GM19239 (cell line): ENCODE data around the gene CNTN4.
"Not testable (repeated sequence)": the region's sequence is repeated elsewhere in the genome, so short reads cannot be mapped to it uniquely, and the experiment has no call there.

Source experiments
- DNase-seq: peaks from one replicate; pipeline ENCODE4 v3.0.0; 2011; ENCODE audit warnings: low spot score; ENCODE audit not compliant: insufficient read length
- FAIRE-seq: peaks from 2 replicates; lab custom pipeline; 2011; peaks lifted over from hg19 to GRCh38; lab: Jason Lieb, UNC

Gene CNTN4

GRCh38 chr3:2873986-2874385, 775.3 kb downstream of the CNTN4 start:
- DNase-seq (no peak), FAIRE-seq (no peak)

GRCh38 chr3:2875699-2876098, 777.0 kb downstream of the CNTN4 start:
- FAIRE-seq (no peak), DNase-seq (no peak)

GRCh38 chr3:2876362-2876761, 777.7 kb downstream of the CNTN4 start:
- DNase-seq (no peak), FAIRE-seq (no peak)

GRCh38 chr3:2879023-2879422, 780.4 kb downstream of the CNTN4 start:
- no peak for FAIRE-seq

DNA sequence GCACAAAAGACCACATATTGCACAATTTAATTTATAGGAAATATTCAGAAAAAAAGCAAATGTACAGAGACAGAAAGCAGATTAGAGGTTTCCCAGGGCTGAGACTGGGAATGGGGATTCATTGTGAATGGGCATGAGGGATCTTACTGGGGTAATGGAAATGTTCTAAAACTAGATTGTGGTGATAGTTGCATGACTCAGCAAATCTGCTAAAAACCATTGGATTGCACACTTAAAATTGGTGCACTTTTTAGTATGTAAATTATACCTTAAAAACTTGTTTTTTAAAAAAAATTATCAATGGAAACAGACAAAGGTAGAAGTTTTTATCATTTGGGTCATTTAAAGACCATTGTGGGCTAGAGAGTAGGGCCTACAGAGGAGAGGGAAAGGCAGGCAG, 780.9 kb downstream of the CNTN4 start:
- DNase-seq = no peak
- FAIRE-seq = no peak

More at GRCh38 chr3:2879023-2879422, 780.4 kb downstream of the CNTN4 start:
- no peak for DNase-seq

- DNase-seq (no peak), FAIRE-seq (no peak)
These were observed 781.6 kb downstream of the CNTN4 start for GRCh38 chr3:2880218-2880756.

GRCh38 chr3:2883283-2883682, 784.6 kb downstream of the CNTN4 start:
- no peak for DNase-seq
- FAIRE-seq = no peak

DNA sequence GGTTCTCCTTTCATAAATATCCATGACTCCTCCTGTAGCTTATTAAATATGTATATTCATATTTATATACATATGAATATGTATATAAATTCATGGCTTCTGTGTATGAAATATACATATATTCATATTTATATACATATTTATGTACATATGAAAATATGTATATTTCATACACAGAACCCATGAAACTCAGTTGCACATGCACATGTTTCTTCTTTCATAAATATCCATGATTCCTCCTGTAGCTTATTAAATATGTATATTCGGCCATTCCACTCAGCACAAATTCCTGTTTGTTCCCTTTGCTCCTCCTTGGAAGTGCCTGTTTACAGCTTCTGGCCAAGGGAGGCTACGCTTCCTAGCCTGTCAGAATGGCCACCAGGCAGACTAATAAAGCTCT, 789.9 kb downstream of the CNTN4 start:
- no peak for FAIRE-seq

DNA sequence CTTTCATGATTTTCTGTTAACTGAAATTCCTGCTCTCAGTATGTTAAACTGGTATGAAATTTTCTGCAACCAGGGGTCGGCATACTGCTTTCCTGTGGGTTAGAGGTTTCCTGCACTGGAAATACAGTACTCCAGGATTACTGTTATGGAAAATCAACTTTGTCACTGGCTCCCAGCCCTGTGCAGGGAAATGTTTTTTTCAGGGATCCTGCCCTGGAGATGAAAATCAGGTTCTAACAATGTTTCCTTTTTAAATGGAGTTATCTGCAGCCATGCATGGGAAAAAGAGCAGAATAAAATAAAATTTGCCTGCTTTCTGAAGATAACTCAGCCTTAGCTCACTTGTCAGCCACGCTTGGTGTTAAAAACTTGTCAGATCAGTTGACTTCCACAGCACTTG, 791.1 kb downstream of the CNTN4 start:
- FAIRE-seq (no peak), DNase-seq (no peak)

More for the DNA sequence above, 789.9 kb downstream of the CNTN4 start:
- no peak for DNase-seq

DNA sequence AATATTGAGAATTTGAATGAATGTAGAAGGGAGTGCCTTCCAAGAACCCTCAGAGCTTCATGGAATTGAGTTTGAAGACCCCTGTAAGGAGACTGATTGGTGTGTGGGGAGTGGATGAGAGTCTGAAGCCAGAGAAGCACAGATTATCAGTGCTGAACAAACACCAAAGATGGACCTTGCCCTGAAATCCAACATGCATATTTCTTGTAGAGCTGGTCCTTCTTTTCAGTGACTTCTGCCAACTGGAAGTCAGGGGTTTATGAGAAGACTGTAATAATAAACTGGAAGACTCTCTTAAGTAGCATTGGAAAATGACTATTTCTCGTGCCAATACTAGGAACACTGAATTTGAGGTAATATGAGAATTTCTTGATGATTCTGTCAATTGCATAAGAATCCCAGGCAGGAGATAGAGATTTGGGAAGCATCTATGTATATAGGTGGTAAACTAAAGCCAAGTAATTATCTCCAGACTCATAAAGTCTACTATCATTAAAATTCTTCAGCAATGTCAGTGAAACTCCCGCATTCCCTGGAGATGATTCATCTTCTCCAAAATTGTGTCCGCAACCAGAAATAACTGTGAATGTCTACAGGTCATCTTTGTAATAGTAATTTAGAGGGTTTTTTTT, 797.8 kb downstream of the CNTN4 start:
- no peak for FAIRE-seq
- DNase-seq = no peak

GRCh38 chr3:2897821-2898220, 799.2 kb downstream of the CNTN4 start:
- no peak for DNase-seq
- FAIRE-seq = no peak

DNA sequence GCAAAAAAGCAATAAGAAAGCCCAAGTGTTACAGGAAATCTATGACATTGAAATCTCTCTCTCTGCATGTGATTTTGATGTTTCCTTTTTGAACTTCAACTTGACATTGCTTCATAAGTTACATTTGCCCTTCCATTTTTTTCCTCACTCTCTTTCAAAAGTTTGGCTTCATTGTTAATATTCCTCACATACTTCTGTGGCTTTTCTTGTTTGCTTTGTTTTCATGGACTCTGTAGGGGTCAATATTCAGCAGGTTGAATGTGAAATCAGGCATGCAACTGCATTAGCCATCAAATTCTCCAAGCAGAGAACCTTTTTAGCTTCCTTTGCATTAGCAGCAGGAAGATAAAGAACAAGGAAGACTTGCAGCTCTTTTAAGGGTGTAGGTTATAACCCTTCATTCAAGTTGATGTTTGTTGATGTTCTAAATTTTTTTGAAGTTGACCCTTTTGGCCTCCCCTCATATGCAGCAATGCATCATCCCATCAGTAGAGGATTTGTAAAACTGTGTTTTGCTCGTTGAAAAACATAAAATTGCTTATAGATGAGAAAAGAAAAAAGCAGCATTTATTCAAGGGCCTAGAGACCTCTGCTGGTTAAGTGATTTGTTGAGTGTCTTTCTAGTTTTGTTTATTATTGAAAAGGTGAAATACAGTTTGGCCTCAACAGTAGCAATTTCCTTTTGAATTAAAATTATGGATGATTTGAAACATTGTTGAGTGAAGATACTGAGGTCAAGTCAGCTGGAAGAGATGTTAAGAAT, 800.1 kb downstream of the CNTN4 start:
- FAIRE-seq (no peak), DNase-seq (no peak)

GRCh38 chr3:2904054-2904453, 805.4 kb downstream of the CNTN4 start:
- no peak for FAIRE-seq
- no peak for DNase-seq

- no peak for FAIRE-seq
- DNase-seq = no peak
These were observed 810.2 kb downstream of the CNTN4 start for GRCh38 chr3:2908693-2909351.

DNA sequence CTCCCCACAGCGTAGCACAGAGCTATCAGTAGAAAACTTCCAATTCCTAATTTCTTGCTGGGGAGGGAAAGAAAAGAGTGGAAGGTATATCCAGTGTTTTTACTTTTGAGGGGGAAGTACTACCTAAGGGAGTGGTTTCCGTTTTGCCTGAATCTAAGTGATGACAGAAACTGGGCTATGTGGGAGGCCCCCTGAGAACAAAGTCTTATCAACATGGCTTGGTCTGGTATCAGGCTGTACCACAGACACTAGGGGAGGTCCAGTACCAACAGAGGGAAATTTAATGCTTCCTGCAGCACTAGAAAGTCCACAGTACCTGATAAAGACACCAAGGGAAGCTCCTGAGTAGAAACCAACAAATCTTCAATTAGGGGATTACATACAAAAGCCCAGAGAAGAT, 812.3 kb downstream of the CNTN4 start:
- no peak for DNase-seq
- no peak for FAIRE-seq

DNA sequence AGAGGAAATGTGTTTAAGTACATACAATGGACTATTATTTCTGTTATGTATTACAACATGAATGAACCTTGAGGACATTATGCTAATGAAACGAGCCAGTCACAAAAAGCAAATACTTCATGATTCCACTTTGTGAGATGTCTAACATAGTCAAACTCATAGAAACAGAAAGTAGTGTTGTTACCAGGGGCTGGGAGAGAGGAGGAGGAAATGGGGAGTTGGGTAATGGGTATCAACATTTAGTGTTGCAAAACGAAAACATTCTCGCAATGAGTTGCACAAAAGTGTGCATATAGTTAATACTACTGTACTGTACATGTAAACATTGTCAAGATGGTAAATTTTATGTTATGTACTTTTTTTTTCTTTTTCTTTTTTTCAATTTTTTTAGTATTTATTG, 817.2 kb downstream of the CNTN4 start:
- no peak for DNase-seq
- FAIRE-seq = no peak

- not testable (repeated sequence) for FAIRE-seq, DNase-seq
These were observed 818.0 kb downstream of the CNTN4 start for GRCh38 chr3:2916640-2917039.

DNA sequence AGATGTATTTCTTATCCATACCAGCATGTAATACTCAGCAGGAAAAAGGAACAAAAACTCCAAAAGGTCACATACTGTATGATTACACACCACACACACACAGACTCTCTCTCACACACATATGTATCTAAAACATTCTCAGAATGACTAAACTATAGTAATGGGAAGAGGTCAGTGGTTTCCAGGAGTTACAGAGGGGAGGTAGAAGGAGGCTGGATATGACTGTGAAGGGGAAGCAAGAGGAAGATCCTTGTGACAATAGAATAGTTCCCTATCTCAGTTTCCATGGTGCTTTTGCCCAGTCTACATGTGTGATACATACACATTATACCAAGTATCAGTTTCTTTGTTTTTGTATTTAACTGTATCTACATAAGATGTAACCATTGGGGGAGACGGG, 821.4 kb downstream of the CNTN4 start:
- FAIRE-seq (no peak), DNase-seq (no peak)

DNA sequence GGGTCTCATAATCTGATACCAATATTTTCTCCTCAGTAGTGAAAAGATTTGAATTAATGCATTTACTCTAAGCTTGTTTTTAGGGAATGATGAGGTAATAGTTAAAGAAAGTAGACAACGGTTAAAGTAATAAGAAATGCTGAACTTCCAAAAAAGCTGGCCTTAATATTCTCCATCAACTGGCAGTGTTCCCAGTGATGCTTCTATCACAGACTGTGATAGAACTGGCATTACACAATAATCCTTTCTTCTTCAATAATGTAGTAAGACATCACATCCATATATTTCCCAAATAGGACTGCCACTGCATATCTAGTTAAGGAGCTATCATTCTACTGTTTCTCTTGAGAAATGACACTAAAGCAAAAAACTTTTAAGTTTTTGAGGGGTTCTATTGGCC, 822.8 kb downstream of the CNTN4 start:
- FAIRE-seq (no peak), DNase-seq (no peak)

- no peak for FAIRE-seq
- no peak for DNase-seq
These were observed 823.2 kb downstream of the CNTN4 start for GRCh38 chr3:2921903-2922302.

DNA sequence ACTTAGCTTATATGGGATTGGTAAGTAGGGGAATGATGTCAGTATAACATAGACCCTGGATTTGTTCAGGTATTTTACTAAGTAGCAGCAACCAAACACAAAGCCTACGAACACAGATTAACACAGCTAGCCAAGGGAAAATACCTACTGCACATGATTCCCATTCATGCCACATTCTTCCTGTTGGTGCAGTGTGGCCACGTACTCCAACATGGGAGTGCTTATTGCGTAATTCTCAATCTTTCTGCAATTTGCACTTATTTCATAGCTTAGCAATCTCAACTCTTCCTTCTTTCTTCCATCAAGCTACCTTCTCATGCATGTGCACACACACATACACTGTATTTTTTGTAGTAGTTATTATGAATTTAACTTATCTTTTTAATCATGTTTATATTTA, 824.7 kb downstream of the CNTN4 start:
- FAIRE-seq = no peak

More for the DNA sequence above, 824.7 kb downstream of the CNTN4 start:
- DNase-seq = no peak
